ENCODE data around the gene ECSCR. TPM values are rescaled to one million over a fixed set of nuclear protein-coding genes. Genes with fewer than 3 reads are reported as not detected.
"Not testable (repeated sequence)": the region's sequence is repeated elsewhere in the genome, so short reads cannot be mapped to it uniquely, and the experiment has no call there.

The ECSCR gene
- total and polyA plus RNA-seq, 2 of the 8 experiments (the other 6 are each of a cell fraction or from before 2014, with no cell fraction given), result 2.7 to 7.2 TPM

- DNase-seq (ENCODE audit: low read depth in 1 of 2, low spot score in 2 of 2); H3K23ac ChIP-seq (ENCODE audit: insufficient read length); H3K79me1 ChIP-seq (ENCODE audit: low read depth, low read length); H4K5ac ChIP-seq (ENCODE audit: insufficient read length, low read depth, low read length); H3K9ac ChIP-seq (replicated peaks in 1 of 4; ENCODE audit: extremely low read depth in 1 of 4, low read depth in 3 of 4, low read length in 3 of 4); H4K8ac ChIP-seq (ENCODE audit: extremely low read depth, insufficient read depth, low read length); H3K4me1 ChIP-seq (replicated peaks in 1 of 4; ENCODE audit: control insufficient read depth in 3 of 4, insufficient read depth in 4 of 4, low read length in 3 of 4); H3K14ac ChIP-seq (ENCODE audit: insufficient read length); H3K27me3 ChIP-seq (replicated peaks in 1 of 4; ENCODE audit: control insufficient read depth in 3 of 4, extremely low read depth in 1 of 4, insufficient read depth in 3 of 4, low read length in 3 of 4); H4K20me1 ChIP-seq (replicated peaks in 1 of 2; ENCODE audit: control insufficient read depth in 1 of 2, insufficient read depth in 2 of 2, low read length in 2 of 2); H2BK120ac ChIP-seq (replicated peaks; ENCODE audit: low read depth, low read length); H3K4me2 ChIP-seq (ENCODE audit: insufficient read depth in 1 of 2, low read depth in 2 of 2, low read length in 2 of 2); H3K36me3 ChIP-seq (ENCODE audit: control insufficient read depth in 2 of 4, insufficient read depth in 4 of 4, low read length in 3 of 4); H3K4ac ChIP-seq (replicated peaks; ENCODE audit: insufficient read length, low read depth, low read length); FAIRE-seq; H3K9me3 ChIP-seq (ENCODE audit: insufficient read depth in 2 of 2, low read depth in 1 of 2, low read length in 1 of 2); POLR2A ChIA-PET (ENCODE audit: partially characterized antibody); H3K4me3 ChIP-seq (ENCODE audit: extremely low read depth in 1 of 4, insufficient read depth in 2 of 4, low read depth in 3 of 4, low read length in 4 of 4); H2BK5ac ChIP-seq (ENCODE audit: low read depth, low read length); H2BK12ac ChIP-seq (ENCODE audit: low read depth, low read length); H4K91ac ChIP-seq (replicated peaks; ENCODE audit: insufficient read length, low read length); H2BK20ac ChIP-seq (ENCODE audit: low read length); H3K27ac ChIP-seq (ENCODE audit: low read depth, low read length); H3K23me2 ChIP-seq (ENCODE audit: low read depth, low read length); H3K79me2 ChIP-seq (ENCODE audit: control insufficient read depth in 1 of 2, insufficient read depth in 2 of 2, low read length in 2 of 2); H2AFZ ChIP-seq (ENCODE audit: low read length); H2AK5ac ChIP-seq (ENCODE audit: low read depth, low read length); H3K56ac ChIP-seq (replicated peaks; ENCODE audit: insufficient read length, low read depth, low read length); H3K18ac ChIP-seq (ENCODE audit: extremely low read depth, low read length); H2BK15ac ChIP-seq (ENCODE audit: low read length): not testable (repeated sequence)
- WGBS, 2 experiments (ENCODE audit: extremely low coverage in 1 of 2, insufficient coverage in 1 of 2, insufficient read length in 1 of 2, insufficient replicate concordance in 2 of 2, low coverage in 1 of 2, low lambda C conversion rate in 2 of 2, missing lambda C conversion rate in 1 of 2), result 91% methylated on average over 9 of the region's 9 CpGs; no CpG with 5 or more reads in 1 of the 2 experiments
- CTCF ChIA-PET (ENCODE audit: partially characterized antibody), result interaction anchor here (0.7 to 5.3 kb wide), 11 partner anchors 10 to 936 kb away, joined by 3 to 38 read pairs (median 4); partner anchors contain the start of genes DNAJC18, ETF1 and UBE2D2
These were observed 16.3 kb upstream of the ECSCR start for GRCh38 chr5:139478657-139479423.
